HepG2 (cell line): Measurements from ENCODE around the gene JSRP1. TPM values are rescaled to one million over a fixed set of nuclear protein-coding genes. Genes with fewer than 3 reads are reported as not detected.

Source experiments
- AHR ChIP-seq: IDR thresholded peaks from 2 replicates; pipeline ENCODE4 v1.6.1; 2018; ENCODE audit warnings: missing genetic modification reagents, missing compliant biosample characterization
- EEA1 ChIP-seq: sonication (generic); formaldehyde crosslinking; IDR thresholded peaks from 2 replicates; pipeline ENCODE4 v1.5.1; 2020; ENCODE audit warnings: mild to moderate bottlenecking, missing genetic modification reagents, borderline replicate concordance
- KLF16 ChIP-seq, 2 experiments: sonication (generic) in 1 of 2; formaldehyde crosslinking in 1 of 2; IDR thresholded peaks; 2 replicates each; pipeline versions ENCODE4 v1.6.1 to v1.8.0; 2016 to 2023; ENCODE audit warnings: missing genetic modification reagents in 2 of 2, missing compliant biosample characterization in 1 of 2
- MAFK ChIP-seq, 2 experiments: IDR thresholded peaks in 1 of 2; conservative IDR thresholded peaks in 1 of 2; 2 replicates each; pipeline ENCODE4 v1.6.1; 2011; ENCODE audit warnings: improper control_type of control experiment in 2 of 2, low read length in 2 of 2
- MLXIP ChIP-seq: sonication (generic); formaldehyde crosslinking; IDR thresholded peaks from 2 replicates; pipeline ENCODE4 v1.9.0; 2021; ENCODE audit warnings: missing genetic modification reagents, borderline replicate concordance
- NCOA2 ChIP-seq: sonication (generic); formaldehyde crosslinking; IDR thresholded peaks from 2 replicates; pipeline ENCODE4 v1.8.0; 2022; ENCODE audit warnings: inconsistent platforms
- PRPF4 ChIP-seq: fragments of 200-400 bp; formaldehyde crosslinking; IDR thresholded peaks from 2 replicates; pipeline ENCODE4 v1.6.1; 2016; ENCODE audit warnings: low read length, low read depth; ENCODE audit not compliant: poor library complexity, severe bottlenecking
- RBAK ChIP-seq: sonication (generic); formaldehyde crosslinking; IDR thresholded peaks from 2 replicates; pipeline ENCODE4 v1.5.1; 2020; ENCODE audit warnings: mild to moderate bottlenecking, missing genetic modification reagents
- REPIN1 ChIP-seq: sonication (generic); formaldehyde crosslinking; IDR thresholded peaks from 2 replicates; pipeline ENCODE4 v1.8.0; 2022; ENCODE audit warnings: missing genetic modification reagents, low read depth, mild to moderate bottlenecking, borderline replicate concordance
- SIX4 ChIP-seq: sonication (generic); formaldehyde crosslinking; IDR thresholded peaks from 2 replicates; pipeline ENCODE4 v1.4.0; 2020; ENCODE audit warnings: missing genetic modification reagents
- TAF1 ChIP-seq: sonication (generic); formaldehyde crosslinking; IDR thresholded peaks from 2 replicates; pipeline ENCODE4 v1.4.0; 2020; ENCODE audit warnings: missing genetic modification reagents
- ZBTB38 ChIP-seq: sonication (generic); formaldehyde crosslinking; IDR thresholded peaks from 2 replicates; pipeline ENCODE4 v1.5.1; 2020; ENCODE audit warnings: mild to moderate bottlenecking, missing genetic modification reagents
- ZFYVE20 ChIP-seq: sonication (generic); formaldehyde crosslinking; IDR thresholded peaks from 2 replicates; pipeline ENCODE4 v1.8.0; 2023; ENCODE audit warnings: low read depth, mild to moderate bottlenecking, moderate library complexity, missing genetic modification reagents, borderline replicate concordance
- ZKSCAN8 ChIP-seq: IDR thresholded peaks from 2 replicates; pipeline ENCODE4 v1.6.1; 2016; ENCODE audit warnings: borderline replicate concordance, missing genetic modification reagents, missing compliant biosample characterization
- ZNF138 ChIP-seq: sonication (generic); formaldehyde crosslinking; IDR thresholded peaks from 2 replicates; pipeline ENCODE4 v1.5.0; 2020; ENCODE audit warnings: mild to moderate bottlenecking, low read depth, missing genetic modification reagents
- ZNF251 ChIP-seq: sonication (generic); formaldehyde crosslinking; IDR thresholded peaks from 2 replicates; pipeline ENCODE4 v1.9.0; 2021; ENCODE audit warnings: mild to moderate bottlenecking, missing genetic modification reagents
- ZNF296 ChIP-seq: sonication (generic); formaldehyde crosslinking; conservative IDR thresholded peaks from 2 replicates; pipeline ENCODE4 v1.5.0; 2020; ENCODE audit warnings: mild to moderate bottlenecking, missing genetic modification reagents
- polyA plus RNA-seq, 8 experiments: library from polyadenylated mRNA; depleted of rRNA in 3 of 8; stranded (reverse) in 7 of 8; unstranded in 1 of 8; fragments of >200 nt; fragmentation: Illumina TruSeq in 4 of 8; extraction: Trizol in 4 of 8; gene quantifications; 2 replicates each; pipeline versions ENCODE4 v1.2.1 to v1.2.3, GENCODE V29; 2011 to 2016; ENCODE audit warnings: low read depth in 4 of 8, missing spikeins in 1 of 8, mixed read lengths in 1 of 8; ENCODE audit not compliant: insufficient read depth in 1 of 8
- total RNA-seq, 5 experiments: library from RNA; depleted of rRNA; stranded (reverse); fragments of >200 nt; fragmentation: Illumina TruSeq; extraction: Trizol; gene quantifications; 2 replicates each; pipeline ENCODE4 v1.2.3, GENCODE V29; 2016; ENCODE audit warnings: low read depth in 1 of 5
- TF ChIP-seq, protein P1 (sequence below): sonication (generic); formaldehyde crosslinking; IDR thresholded peaks from 2 replicates; pipeline ENCODE4 v1.5.0; 2020; ENCODE audit warnings: mild to moderate bottlenecking, low read depth, missing genetic modification reagents, borderline replicate concordance
- TF ChIP-seq, protein P2 (sequence below): sonication (generic); formaldehyde crosslinking; IDR thresholded peaks from 2 replicates; pipeline ENCODE4 v1.5.1; 2020; ENCODE audit warnings: mild to moderate bottlenecking, moderate library complexity, missing genetic modification reagents
- TF ChIP-seq, protein P3 (sequence below): sonication (generic); formaldehyde crosslinking; conservative IDR thresholded peaks from 2 replicates; pipeline ENCODE4 v1.8.0; 2022; ENCODE audit warnings: low read depth, missing genetic modification reagents

Gene JSRP1
- total and polyA plus RNA-seq, 2 of the 13 experiments (the other 11 are each of a cell fraction or from before 2014, with no cell fraction given) = 0.16 to 0.38 TPM

- no peak for TF ChIP-seq MAFK (conservative IDR thresholded peaks at IDR 0.05 in 1 of 2, IDR thresholded peaks at IDR 0.05 in 1 of 2; ENCODE audit: low read length in 2 of 2)
- peak; percentile 65; the same call in 1 of the 2 replicates for TF ChIP-seq ZNF296
- peak; percentile 62; the same call in 1 of the 2 replicates for TF ChIP-seq AHR
- TF ChIP-seq ZNF251 = no peak
- TF ChIP-seq, protein P1, sequence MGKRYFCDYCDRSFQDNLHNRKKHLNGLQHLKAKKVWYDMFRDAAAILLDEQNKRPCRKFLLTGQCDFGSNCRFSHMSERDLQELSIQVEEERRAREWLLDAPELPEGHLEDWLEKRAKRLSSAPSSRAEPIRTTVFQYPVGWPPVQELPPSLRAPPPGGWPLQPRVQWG (CRISPR knock-in tag) = no peak
- TF ChIP-seq ZFYVE20 = no peak
- TF ChIP-seq RBAK (CRISPR knock-in tag) = no peak
- TF ChIP-seq REPIN1 (CRISPR knock-in tag) = peak; percentile 58; the same call in 1 of the 2 replicates
- TF ChIP-seq ZBTB38 = peak; percentile 66; the same call in 1 of the 2 replicates
- no peak for TF ChIP-seq ZKSCAN8 (CRISPR knock-in tag)
- peak; percentile 83 for TF ChIP-seq PRPF4
- peak; percentile 91; the same call in 1 of the 2 replicates for TF ChIP-seq EEA1 (CRISPR knock-in tag)
- TF ChIP-seq NCOA2 (CRISPR knock-in tag) = 0 out of 2 replicates have a peak, but pooled peaks have one; percentile 27
- TF ChIP-seq TAF1 (CRISPR knock-in tag) = peak; percentile 99
- TF ChIP-seq, protein P2, sequence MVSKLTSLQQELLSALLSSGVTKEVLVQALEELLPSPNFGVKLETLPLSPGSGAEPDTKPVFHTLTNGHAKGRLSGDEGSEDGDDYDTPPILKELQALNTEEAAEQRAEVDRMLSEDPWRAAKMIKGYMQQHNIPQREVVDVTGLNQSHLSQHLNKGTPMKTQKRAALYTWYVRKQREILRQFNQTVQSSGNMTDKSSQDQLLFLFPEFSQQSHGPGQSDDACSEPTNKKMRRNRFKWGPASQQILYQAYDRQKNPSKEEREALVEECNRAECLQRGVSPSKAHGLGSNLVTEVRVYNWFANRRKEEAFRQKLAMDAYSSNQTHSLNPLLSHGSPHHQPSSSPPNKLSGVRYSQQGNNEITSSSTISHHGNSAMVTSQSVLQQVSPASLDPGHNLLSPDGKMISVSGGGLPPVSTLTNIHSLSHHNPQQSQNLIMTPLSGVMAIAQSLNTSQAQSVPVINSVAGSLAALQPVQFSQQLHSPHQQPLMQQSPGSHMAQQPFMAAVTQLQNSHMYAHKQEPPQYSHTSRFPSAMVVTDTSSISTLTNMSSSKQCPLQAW (CRISPR knock-in tag) = peak; percentile 46; the same call in 1 of the 2 replicates
- TF ChIP-seq, protein P3, sequence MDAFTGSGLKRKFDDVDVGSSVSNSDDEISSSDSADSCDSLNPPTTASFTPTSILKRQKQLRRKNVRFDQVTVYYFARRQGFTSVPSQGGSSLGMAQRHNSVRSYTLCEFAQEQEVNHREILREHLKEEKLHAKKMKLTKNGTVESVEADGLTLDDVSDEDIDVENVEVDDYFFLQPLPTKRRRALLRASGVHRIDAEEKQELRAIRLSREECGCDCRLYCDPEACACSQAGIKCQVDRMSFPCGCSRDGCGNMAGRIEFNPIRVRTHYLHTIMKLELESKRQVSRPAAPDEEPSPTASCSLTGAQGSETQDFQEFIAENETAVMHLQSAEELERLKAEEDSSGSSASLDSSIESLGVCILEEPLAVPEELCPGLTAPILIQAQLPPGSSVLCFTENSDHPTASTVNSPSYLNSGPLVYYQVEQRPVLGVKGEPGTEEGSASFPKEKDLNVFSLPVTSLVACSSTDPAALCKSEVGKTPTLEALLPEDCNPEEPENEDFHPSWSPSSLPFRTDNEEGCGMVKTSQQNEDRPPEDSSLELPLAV (CRISPR knock-in tag) = no peak
- peak in 1 of 2 experiments; percentile 93; a peak in 2 of 4 replicates for TF ChIP-seq KLF16 (CRISPR knock-in tag; IDR thresholded peaks at IDR 0.05)
- no peak for TF ChIP-seq ZNF138 (CRISPR knock-in tag)
- no peak for TF ChIP-seq MLXIP (CRISPR knock-in tag)
- 0 out of 2 replicates have a peak, but pooled peaks have one; percentile 40 for TF ChIP-seq SIX4 (CRISPR knock-in tag)
Measured at GRCh38 chr19:2269244-2270156, 13.3 kb upstream of the JSRP1 start (continued).
